Neutrophil (primary cell): ENCODE results near the gene SMOC2.

ENCODE experiments used
- H3K27ac ChIP-seq: fragments of 200-600 bp; sonication (generic); 2 replicates; pipeline ENCODE4 v1.5.1; 2016; ENCODE audit warnings: mild to moderate bottlenecking, moderate library complexity
- H3K27me3 ChIP-seq: fragments of 200-600 bp; sonication (generic); 2 replicates; pipeline ENCODE4 v1.6.0; 2016; ENCODE audit warnings: mild to moderate bottlenecking
- H3K36me3 ChIP-seq: fragments of 200-600 bp; sonication (generic); 2 replicates; pipeline ENCODE4 v1.5.1; 2017
- H3K4me1 ChIP-seq, 2 experiments: fragments of 200-600 bp in 1 of 2; sonication (generic) in 1 of 2; 1 replicate in 1 of 2; 2 replicates in 1 of 2; pipeline versions ENCODE4 v1.5.1 to v1.6.1; 2013 to 2016; ENCODE audit warnings: low read depth in 1 of 2, low read length in 1 of 2, mild to moderate bottlenecking in 1 of 2, moderate library complexity in 1 of 2; ENCODE audit not compliant: control insufficient read depth in 1 of 2, insufficient read depth in 1 of 2
- H3K4me3 ChIP-seq, 2 experiments: fragments of 200-600 bp in 1 of 2; sonication (generic) in 1 of 2; 1 replicate in 1 of 2; 2 replicates in 1 of 2; pipeline ENCODE4 v1.5.1; 2013 to 2016; ENCODE audit warnings: low read depth in 1 of 2, low read length in 1 of 2, mild to moderate bottlenecking in 1 of 2, moderate library complexity in 1 of 2
- H3K9me3 ChIP-seq: fragments of 200-600 bp; sonication (generic); 2 replicates; pipeline ENCODE4 v1.5.1; 2016
- CTCF ChIP-seq: fragments of 200-600 bp; sonication (generic); IDR thresholded peaks from 2 replicates; pipeline ENCODE4 v1.5.1; 2016; ENCODE audit warnings: antibody characterized with exemption

SMOC2 gene

GRCh38 chr6:168415993-168416530 is 24.9 kb upstream of the SMOC2 start:
- Histone ChIP-seq H3K9me3 (no peaks in the 10 kb centered on the region), H3K4me3 (no peak overlapping the region), H3K4me1 (no peaks in the 10 kb centered on the region), H3K27me3 (no peaks in the 10 kb centered on the region), H3K27ac (no peak overlapping the region), H3K36me3 (no peaks in the 10 kb centered on the region)
- no peak for TF ChIP-seq CTCF

- no peaks in the 10 kb centered on the region for H3K27me3 ChIP-seq
- no peak for TF ChIP-seq CTCF
- no peaks in the 10 kb centered on the region for H3K9me3 ChIP-seq
These were observed 24.5 kb upstream of the SMOC2 start for GRCh38 chr6:168416531-168416930.

DNA sequence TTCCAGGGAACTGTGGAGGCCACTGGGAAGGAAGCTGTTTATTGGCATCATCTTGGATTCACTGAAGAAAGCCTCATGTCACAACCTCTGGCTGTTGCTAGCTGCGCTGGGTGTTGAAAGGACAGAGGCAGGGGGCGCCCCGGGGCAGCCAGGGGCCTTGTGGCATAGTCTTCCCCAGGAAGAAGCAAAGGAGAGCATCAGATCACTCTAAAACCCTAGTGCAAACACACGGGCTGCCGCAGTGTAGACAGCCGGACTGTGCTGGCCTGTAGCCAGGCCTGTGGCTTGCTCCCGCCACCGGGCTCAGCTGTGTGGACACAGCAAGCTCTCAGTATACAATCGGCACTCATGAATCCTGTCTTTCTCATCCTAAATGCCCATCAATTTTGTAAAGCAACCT is 23.8 kb upstream of the SMOC2 start:
- Histone ChIP-seq H3K4me3 (no peak overlapping the region), H3K9me3 (no peaks in the 10 kb centered on the region), H3K4me1 (no peaks in the 10 kb centered on the region), H3K27ac (no peak overlapping the region), H3K36me3 (no peaks in the 10 kb centered on the region), H3K27me3 (no peaks in the 10 kb centered on the region)
- TF ChIP-seq CTCF, result no peak

More at GRCh38 chr6:168416531-168416930, 24.5 kb upstream of the SMOC2 start:
- no peak overlapping the region for H3K4me3 ChIP-seq
- no peak overlapping the region for H3K27ac ChIP-seq
- no peaks in the 10 kb centered on the region for H3K36me3 ChIP-seq
- H3K4me1 ChIP-seq, result no peaks in the 10 kb centered on the region

DNA sequence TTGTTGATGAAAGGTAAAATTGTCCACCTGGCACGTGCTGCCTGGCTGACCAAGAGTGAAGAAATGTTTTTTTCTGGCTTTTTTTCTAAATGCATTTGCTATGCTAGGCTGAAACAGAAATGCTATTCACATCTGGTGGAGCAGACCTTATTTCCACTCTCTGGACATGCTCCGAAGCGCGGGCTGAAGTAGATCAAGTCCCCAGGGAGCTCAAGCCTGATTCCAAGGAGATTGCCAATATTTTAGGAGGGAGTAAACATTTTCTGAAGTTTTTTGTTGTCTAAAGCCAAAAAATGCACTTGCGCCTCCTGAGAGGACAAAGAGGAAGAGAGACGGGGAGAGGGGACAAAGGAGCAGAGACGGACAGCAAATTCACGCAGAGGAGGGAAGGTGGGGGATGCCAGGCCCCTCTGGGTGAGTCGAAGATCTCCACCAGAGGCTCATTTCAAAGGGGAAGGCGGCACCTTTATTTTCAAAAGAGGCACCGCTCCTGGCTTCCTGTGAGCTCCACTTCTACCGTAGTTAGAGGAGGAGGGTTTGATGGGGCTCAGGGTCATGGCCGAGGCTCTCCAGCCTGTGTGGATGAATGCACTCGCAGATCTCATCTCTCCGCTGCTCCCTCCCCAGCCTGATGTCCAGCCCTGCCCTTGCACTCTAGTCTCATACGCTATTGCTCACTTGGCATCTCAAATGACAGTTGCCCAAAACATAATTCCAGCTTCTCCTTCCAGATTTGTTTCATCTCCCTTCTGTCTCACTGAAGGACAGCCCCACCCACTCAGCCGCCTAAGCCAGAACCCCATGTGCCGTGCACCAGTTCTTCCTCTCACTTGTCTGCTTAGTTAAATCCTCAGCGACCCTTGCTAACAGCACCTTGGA is 23.1 kb upstream of the SMOC2 start:
- Histone ChIP-seq H3K36me3 (no peaks in the 10 kb centered on the region), H3K9me3 (no peaks in the 10 kb centered on the region), H3K27ac (no peak overlapping the region), H3K27me3 (no peaks in the 10 kb centered on the region), H3K4me3 (no peak overlapping the region), H3K4me1 (no peaks in the 10 kb centered on the region)
- TF ChIP-seq CTCF, result no peak

DNA sequence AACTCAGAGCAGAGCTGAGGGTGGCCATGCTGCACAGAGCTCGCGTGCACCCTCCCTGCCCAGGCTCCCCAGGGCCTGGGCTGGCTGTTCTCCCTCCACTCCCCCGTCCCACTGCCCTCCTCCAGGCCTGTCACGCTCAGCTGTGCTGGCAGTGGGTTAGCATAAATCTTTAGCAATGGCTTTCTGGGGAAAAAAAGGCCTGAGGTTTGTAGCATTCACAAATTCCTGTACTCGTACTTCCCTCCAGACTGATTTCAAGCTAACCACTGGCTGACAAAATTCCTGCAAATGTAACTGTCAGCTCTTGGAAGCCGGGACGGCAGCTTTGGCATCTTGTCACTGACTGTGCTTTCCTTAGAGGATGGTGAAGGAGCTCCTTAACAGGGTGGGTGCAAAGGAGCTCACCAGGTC is 22.3 kb upstream of the SMOC2 start:
- Histone ChIP-seq H3K36me3 (no peaks in the 10 kb centered on the region), H3K27ac (no peak overlapping the region), H3K27me3 (no peaks in the 10 kb centered on the region), H3K4me1 (no peaks in the 10 kb centered on the region), H3K9me3 (no peaks in the 10 kb centered on the region), H3K4me3 (no peak overlapping the region)
- no peak for TF ChIP-seq CTCF
